ENCODE results near the gene CFAP58. TPM values are rescaled to one million over a fixed set of nuclear protein-coding genes. Genes with fewer than 3 reads are reported as not detected.

The CFAP58 gene
- total RNA-seq, 2 donors from 2014 or later = 0.68 to 0.97 TPM

GRCh38 chr10:104329735-104330134 lies 23.9 kb upstream of the CFAP58 start:
- TF ChIP-seq CTCF (conservative IDR thresholded peaks at IDR 0.05) = no peak
- H3K9ac ChIP-seq (ENCODE audit: extremely low read depth, low read length, poor library complexity, severe bottlenecking) = no peak overlapping the region
- H3K36me3 ChIP-seq (ENCODE audit: control insufficient read depth, insufficient read depth, low read length) = peaks cover 4% of the 10 kb centered on the region
- no peak overlapping the region for H3K4me3 ChIP-seq (ENCODE audit: low read length)
- no peaks in the 10 kb centered on the region for H3K27me3 ChIP-seq (ENCODE audit: control insufficient read depth, insufficient read depth, low read length, poor library complexity, severe bottlenecking)
- Mint-ChIP-seq H3K4me3 (no peak overlapping the region), H3K4me1 (peaks cover 72% of the 10 kb centered on the region), H3K36me3 (ENCODE audit: low read depth) (peaks cover 8% of the 10 kb centered on the region), H3K27me3 (ENCODE audit: insufficient read depth) (no peaks in the 10 kb centered on the region), H3K27ac (no peak overlapping the region), H3K9me3 (no peaks in the 10 kb centered on the region)
- peak; percentile 50 for DNase-seq
- H3K27ac ChIP-seq (ENCODE audit: low read depth, low read length) = peak overlapping the region; percentile 99
- H3K9me3 ChIP-seq (ENCODE audit: control insufficient read depth, low read length) = no peaks in the 10 kb centered on the region
- 83 to 88% methylated on average over 3 of the region's 3 CpGs for WGBS, 2 experiments (ENCODE audit: insufficient coverage in 1 of 2, insufficient read length in 1 of 2)
- H3K4me1 ChIP-seq (ENCODE audit: control insufficient read depth, insufficient read depth, low read length) = peaks cover 45% of the 10 kb centered on the region

- Mint-ChIP-seq H3K4me3 (no peak overlapping the region), H3K27me3 (ENCODE audit: insufficient read depth) (no peaks in the 10 kb centered on the region), H3K27ac (peak overlapping the region; percentile 81), H3K4me1 (peaks cover 75% of the 10 kb centered on the region), H3K9me3 (no peaks in the 10 kb centered on the region), H3K36me3 (ENCODE audit: low read depth) (peaks cover 5% of the 10 kb centered on the region)
- H3K36me3 ChIP-seq (ENCODE audit: control insufficient read depth, insufficient read depth, low read length) = peaks cover 7% of the 10 kb centered on the region
- peak overlapping the region; percentile 7 for H3K9ac ChIP-seq (ENCODE audit: extremely low read depth, low read length, poor library complexity, severe bottlenecking)
- H3K4me3 ChIP-seq (ENCODE audit: low read length) = peak overlapping the region; percentile 34
- H3K27me3 ChIP-seq (ENCODE audit: control insufficient read depth, insufficient read depth, low read length, poor library complexity, severe bottlenecking) = no peaks in the 10 kb centered on the region
- peak; percentile 53 for DNase-seq
- no peaks in the 10 kb centered on the region for H3K9me3 ChIP-seq (ENCODE audit: control insufficient read depth, low read length)
- WGBS, 2 experiments (ENCODE audit: insufficient coverage in 1 of 2, insufficient read length in 1 of 2) = 61 to 69% methylated on average over 5 to 8 of the region's 8 CpGs
- H3K4me1 ChIP-seq (ENCODE audit: control insufficient read depth, insufficient read depth, low read length) = peaks cover 45% of the 10 kb centered on the region
- TF ChIP-seq CTCF (conservative IDR thresholded peaks at IDR 0.05) = no peak
- H3K27ac ChIP-seq (ENCODE audit: low read depth, low read length) = peak overlapping the region; percentile 99
Measured at GRCh38 chr10:104330168-104331110, 23.2 kb upstream of the CFAP58 start.

- Mint-ChIP-seq H3K4me1 (peaks cover 78% of the 10 kb centered on the region), H3K27ac (peak overlapping the region; percentile 81), H3K9me3 (no peaks in the 10 kb centered on the region), H3K36me3 (ENCODE audit: low read depth) (peaks cover 1% of the 10 kb centered on the region), H3K4me3 (no peak overlapping the region), H3K27me3 (ENCODE audit: insufficient read depth) (no peaks in the 10 kb centered on the region)
- peaks cover 50% of the 10 kb centered on the region for H3K4me1 ChIP-seq (ENCODE audit: control insufficient read depth, insufficient read depth, low read length)
- peaks cover 7% of the 10 kb centered on the region for H3K36me3 ChIP-seq (ENCODE audit: control insufficient read depth, insufficient read depth, low read length)
- peak overlapping the region; percentile 75 for H3K27ac ChIP-seq (ENCODE audit: low read depth, low read length)
- no peaks in the 10 kb centered on the region for H3K27me3 ChIP-seq (ENCODE audit: control insufficient read depth, insufficient read depth, low read length, poor library complexity, severe bottlenecking)
- H3K9ac ChIP-seq (ENCODE audit: extremely low read depth, low read length, poor library complexity, severe bottlenecking) = peak overlapping the region; percentile 23
- peak overlapping the region; percentile 49 for H3K4me3 ChIP-seq (ENCODE audit: low read length)
- peak; percentile 82 for DNase-seq
- H3K9me3 ChIP-seq (ENCODE audit: control insufficient read depth, low read length) = no peaks in the 10 kb centered on the region
- 29 to 33% methylated on average over 9 of the region's 9 CpGs for whole genome bisulfite sequencing, 2 experiments (ENCODE audit: insufficient coverage in 1 of 2, insufficient read length in 1 of 2)
- TF ChIP-seq CTCF (conservative IDR thresholded peaks at IDR 0.05) = no peak
Measured at GRCh38 chr10:104331208-104331838, 22.3 kb upstream of the CFAP58 start.
